Measurements from ENCODE around the gene SCP2.
"Not testable (repeated sequence)": the region's sequence is repeated elsewhere in the genome, so short reads cannot be mapped to it uniquely, and the experiment has no call there.

Gene SCP2

DNA sequence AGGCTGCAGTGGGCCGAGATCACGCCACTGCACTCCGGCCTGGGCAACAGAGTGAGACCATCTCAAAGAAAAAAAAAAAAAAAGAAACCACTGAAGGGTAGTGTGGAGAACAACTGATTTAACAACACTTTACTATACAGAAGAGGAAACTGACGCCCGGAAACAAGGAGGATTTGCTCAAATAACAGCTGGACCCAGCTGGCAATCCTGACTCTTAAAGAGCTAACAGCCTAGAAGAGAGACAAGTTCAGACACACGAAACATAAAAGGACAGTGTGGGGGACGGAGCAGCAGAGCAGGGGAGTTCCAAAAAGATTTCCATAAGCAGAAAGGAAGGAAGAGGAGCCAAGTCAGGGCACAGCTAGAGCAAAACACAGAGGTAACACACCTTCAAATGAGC, 9.9 kb upstream of the SCP2 start:
- DNase-seq (ENCODE audit: low read depth): no peak

DNA sequence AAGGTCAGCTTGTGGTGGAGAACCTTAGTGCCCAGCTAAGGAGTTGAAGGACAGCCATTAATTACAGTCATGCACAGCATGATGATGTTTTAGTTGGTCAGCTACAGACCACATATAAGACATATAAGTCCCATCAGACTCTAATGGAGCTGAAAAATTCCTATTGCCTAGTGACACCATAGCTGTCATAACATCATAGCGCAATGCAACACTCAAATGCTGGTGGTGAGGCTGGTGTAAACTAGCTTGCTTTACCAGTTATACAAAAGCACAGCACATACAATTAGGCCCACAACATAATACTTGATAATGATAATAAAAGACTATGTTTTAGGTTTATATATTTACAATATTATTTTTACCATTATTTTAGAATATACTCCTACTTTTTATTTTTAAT, 9.5 kb upstream of the SCP2 start:
- no peak for DNase-seq (ENCODE audit: low read depth)

DNA sequence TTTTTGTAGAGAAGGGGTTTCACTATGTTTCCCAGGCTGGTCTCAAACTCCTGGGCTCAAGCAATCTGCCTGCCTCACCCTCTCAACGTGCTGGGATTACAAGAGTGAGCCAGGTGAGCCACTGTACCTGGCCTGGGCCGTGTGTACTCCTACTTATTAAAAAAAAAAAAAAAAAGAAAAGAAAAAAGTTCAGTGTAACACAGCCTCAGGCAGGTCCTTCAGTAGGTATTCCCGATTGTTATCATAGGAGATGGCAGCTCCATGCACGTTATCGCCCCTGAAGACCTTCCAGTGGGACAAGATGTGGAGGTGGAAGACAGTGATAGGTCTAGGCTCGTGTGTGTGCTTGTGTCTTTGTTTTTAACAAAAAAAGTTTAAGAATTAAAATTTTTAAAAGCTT, 8.9 kb upstream of the SCP2 start:
- DNase-seq (ENCODE audit: low read depth): no peak

DNA sequence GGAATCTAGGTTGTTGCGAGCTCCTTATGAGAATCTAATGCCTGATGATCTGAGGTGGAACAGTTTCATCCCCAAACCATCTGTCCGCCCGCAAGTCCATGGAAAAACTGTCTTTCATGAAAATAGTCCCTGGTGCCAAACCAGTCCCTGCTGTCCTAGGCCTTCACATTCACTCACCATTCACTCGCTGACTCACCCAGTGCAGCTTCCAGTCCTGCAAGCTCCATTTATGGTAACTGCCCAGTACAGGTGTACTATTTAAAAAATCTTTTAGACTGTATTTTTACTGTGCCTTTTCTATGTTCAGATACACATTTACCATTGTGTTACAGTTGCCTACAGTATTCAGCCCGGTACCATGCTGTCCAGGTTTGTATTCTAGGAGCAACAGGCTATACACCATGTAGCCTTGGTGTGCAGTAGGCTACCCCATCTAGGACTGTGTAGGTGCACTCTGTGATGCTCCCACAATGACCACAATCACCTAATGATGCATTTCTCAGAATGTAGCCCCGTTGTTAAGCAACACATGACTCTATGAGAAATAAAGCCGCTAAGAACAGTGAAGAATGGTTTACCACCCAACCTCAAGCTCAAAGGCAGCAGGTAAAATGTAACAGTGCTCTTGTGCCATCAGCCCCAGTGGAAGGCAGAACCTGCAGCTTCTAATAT, 7.9 kb upstream of the SCP2 start:
- no peak for DNase-seq (ENCODE audit: low read depth)

DNA sequence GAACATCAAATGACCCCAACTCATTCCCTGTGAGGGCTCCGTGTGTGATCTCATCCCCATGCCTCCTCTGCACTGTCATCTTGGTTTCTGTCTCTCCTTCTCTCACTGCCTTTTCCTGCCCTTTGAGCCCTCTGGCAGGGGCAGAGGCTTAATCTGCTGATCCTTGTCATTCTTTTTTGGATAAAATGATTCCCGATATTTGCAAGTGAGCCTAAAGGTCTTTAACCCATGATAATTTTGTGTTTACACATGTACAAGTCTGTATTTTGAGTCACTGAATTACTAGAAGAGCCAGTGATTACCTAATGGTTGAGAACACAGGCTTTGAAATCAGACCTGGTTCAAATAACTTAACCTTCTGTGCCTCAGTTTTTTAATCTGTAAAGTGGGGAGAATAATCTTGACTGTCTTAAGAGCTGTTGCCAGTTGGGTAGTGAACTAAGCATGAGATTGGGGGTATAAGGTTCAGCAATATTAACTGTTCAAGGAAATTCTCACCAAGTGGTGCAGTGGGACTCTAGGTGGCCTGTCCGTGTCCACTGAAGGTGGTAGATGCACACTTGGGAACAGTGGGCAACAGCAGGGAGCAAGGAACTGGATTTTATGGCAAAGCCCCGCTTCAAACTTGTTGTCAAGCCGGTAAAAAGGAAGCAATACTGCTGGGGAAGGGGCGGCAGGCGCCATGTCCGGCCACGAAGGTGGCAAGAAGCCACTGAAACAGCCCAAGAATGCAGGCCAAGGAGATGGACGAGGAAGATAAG, 7.2 kb upstream of the SCP2 start:
- no peak for DNase-seq (ENCODE audit: low read depth)

DNA sequence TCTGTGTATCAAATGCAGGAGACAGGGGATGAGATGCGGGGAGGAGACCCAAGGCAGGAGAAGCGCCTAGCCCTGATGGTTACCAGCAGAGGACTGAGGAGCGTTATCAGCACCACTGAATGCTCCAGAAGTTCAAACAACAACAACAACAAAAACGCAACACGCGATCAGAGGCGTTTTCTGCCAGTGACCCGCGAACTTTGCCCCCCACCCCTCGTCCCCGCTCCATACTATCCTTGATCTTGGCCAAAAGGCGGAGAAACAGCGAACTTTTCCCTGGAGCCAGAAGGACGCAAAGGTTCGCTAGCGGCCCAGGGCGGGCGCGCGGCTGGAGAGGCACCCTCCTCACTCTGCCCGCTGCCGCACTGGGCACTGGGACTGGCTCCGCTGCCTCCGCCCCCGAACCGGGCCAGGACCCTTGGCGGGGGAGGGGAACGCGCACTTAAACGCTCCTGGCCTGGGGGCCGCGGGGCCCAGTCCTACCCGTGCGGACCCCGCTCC, 6.2 kb upstream of the SCP2 start:
- no peak for DNase-seq (ENCODE audit: low read depth)

DNA sequence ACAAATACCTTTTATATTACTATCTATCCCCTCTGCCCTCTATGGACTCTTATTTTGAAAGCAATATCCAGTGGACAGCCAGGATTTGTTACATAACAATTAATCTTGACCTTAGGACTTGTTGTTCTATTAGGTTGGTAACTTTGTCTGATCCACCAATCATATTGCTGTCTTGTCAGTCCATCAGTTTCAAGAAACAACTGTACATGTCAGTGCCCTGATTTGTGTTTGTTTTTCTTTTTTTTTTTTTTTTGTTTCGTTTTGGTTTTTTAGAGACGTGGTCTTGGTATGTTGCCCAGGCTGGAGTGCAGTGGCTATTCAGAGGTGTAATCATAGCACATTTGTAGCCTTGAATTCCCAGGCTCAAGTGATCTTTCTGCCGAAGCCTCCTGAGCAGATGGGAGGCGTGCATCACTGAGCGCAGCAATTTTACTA, 1.5 kb upstream of the SCP2 start:
- no peak for DNase-seq (ENCODE audit: low read depth)

DNA sequence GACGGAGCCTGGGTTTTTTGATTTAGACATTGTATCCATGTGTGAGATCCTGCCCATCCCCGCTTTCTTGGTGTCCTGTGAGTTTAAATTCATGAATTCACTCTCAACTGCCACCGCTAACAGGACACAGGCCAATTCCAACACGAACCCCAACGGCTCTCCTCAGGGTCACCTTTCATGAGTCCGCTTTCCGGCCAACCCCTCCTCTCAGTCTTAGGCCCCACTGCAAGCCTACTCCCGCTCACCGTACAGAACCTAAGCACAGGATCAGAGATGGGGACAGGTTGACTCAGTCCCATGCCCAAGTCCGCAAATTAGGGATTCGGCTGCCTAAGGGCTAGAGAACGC, 238 bp upstream of the SCP2 start:
- DNase-seq (ENCODE audit: low read depth): no peak

DNA sequence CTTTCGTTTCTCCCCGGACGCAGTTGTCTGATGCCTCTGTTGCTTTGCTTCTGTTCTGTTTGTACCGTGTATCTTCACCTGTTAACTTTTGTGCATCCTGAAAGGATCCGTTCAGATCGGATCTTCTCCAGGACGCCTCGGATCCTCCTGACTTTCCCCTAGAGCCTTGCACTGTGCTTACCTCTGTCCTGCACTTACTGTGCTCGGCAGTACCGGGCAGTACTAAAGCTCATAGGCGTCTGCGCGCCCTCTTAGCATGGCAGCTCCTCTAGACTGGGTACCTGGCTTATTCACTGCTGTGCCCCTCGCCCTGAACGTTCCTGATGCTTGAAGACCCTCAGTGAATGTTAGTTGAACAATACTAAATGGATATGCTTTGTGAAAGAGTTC, 934 bp downstream of the SCP2 start:
- no peak for DNase-seq (ENCODE audit: low read depth)

DNA sequence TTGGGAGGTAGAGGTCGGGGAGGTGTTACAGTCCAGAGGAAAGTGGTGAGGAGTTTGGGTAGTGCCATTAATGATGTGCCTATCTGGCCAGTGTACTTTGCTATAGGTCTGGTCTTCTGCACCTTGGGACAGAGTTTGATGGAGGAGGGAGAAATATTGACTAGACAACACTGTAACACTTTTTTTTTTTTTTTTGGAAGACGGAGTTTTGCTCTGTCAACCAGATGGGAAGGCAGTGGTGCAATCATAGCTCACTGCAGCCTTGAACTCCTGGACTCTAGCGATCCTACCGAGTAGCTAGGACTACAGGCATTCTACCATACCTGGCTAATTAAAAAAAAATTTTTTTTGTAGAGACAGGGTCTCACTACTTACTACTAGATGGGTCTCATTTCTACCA, 1.9 kb downstream of the SCP2 start:
- DNase-seq (ENCODE audit: low read depth): no peak

DNA sequence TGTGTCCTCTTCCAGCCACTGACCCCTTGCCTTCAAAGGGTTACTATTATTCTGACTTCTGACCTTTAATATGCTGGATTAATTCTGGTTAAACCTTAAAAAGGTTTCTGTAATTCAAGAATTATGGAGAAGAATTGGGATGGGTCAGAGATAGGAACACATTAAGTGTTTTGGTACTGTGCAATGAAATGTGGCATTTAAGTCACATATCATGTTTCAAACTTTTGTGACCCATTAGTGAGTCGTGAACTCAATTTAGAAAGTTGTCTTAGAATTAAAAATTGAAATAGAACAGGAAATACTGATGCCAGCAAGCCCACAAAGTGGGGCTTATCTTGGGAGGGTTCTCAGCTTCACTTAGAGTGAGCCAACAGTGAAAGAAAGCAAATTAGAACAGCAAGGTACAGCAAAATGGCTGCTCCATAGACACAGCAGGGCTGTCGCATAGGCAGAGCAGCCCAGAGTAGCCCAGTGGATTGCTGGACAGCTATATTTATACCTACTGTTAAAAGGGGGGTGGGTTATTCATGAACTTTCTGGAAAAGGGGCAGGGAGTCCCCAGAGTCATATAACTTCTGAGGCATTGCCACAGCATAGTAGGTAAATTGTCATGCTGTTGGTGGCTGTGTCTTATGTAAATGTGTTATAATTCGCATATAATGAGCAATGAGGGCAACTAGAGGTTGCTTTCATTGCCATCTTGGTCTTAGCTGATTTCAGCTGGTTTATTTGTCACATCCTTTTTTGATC, 10.5 kb downstream of the SCP2 start:
- DNase-seq (ENCODE audit: low read depth): no peak

DNA sequence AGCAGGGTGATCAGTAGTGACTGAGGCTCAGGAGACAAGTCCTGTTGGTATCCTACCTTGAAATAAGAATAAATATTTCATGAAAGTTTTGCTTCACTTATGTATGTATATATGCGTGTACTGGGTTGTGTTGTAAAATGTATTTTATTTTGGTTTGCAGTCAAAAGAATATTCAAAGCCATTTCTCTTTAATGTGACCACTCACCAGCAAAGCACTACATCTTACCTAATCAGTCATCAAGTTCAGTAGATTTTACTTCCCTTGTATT, 11.0 kb downstream of the SCP2 start:
- no peak for DNase-seq (ENCODE audit: low read depth)

DNA sequence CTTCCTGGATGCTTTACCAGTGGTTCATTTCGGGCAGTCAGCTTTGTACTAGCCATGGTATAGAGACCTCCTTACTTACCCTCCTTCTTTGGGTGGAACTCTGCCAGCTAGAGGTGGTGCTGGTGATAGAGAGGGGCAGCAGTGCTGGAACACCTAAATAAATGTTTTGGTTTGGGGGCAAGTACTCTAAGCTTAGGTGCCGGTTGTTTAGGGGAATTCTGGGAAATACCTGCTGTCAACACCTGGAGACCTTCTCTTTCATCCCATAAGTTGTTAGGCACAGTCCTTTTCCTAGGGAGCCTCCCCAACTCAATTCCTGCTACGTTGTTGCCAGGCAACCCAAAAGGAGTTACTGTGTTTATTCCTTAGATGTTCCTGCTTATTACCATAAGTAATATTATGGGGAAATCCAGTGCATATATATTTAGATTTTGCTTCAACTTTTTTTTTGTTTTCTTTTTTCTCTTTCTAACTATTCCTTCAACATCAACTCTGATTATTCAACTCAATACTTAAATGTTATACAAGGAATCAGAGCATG, 16.9 kb downstream of the SCP2 start:
- DNase-seq (ENCODE audit: low read depth): no peak

DNA sequence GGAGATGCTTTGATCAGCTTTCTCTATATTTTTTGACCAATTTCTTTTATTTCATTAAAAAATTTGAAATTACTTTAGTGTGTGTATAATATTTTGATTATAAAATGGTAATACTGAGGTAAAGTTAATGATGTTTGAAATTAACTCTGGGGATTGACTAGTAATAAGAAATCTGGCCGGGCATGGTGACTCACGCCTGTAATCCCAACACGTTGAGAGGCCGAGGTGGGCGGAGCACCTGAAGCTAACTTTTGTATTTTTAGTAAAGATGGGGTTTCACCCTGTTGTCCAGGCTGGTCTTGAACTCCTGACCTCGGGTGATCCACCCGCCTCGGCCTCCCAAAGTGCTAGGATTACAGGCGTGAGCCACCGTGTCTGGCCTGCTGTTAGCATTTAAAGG, 17.5 kb downstream of the SCP2 start:
- DNase-seq (ENCODE audit: low read depth): no peak

DNA sequence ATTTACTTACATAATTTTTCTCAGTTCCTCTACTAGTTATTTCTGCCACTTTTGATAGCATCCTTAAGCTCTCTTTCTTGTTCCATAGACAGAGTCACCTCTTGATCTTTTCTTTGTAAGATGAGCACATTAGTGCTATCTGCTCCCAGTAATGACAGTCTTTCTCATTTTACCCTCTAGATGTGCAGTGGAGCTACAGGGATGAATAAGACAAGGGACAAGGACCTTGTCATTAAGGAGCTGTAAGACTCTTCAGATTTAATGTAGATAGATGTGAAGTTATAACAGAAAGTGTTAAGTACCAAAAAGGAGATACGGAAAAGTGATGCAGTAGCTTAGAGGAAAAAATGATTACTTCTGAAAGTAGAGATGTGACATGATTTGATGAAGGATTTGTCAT, 20.4 kb downstream of the SCP2 start:
- no peak for DNase-seq (ENCODE audit: low read depth)

DNA sequence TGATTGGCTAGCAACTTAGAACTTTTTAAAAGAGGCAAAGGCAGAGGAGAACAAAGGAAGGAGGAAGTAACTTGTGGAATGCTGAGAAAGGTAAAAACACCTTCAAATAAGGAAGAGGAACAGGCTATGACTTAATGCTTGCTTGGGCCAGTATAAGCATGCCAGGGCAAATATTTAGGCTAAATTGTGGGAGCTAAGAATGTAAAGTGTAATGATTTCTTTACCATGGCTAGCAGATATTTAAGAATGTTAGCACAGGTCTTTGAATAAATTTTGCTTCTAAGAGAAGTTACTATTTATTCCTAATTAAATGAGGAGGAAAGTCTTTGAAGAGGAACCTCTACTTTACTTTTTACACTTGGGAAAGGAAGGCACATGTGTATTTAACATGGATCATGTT, 22.5 kb downstream of the SCP2 start:
- DNase-seq (ENCODE audit: low read depth): not testable (repeated sequence)

DNA sequence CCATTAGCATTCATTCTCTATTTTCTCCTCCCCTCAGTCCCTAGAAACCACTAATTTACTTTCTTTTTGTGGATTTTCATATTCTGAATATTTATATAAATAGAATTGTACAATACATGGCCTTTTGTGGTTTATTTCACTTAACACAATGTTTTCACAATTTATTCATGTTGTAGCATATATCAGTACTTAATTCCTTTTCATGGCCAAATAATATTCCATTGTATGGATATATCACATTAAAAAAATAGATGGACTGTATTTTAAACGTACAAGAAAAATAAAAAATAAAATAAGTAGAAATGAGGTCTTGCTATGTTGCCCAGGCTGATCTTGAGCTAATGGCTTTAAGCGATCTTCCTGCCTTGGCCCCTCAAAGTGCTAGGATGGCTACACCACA, 25.0 kb downstream of the SCP2 start:
- no peak for DNase-seq (ENCODE audit: low read depth)

DNA sequence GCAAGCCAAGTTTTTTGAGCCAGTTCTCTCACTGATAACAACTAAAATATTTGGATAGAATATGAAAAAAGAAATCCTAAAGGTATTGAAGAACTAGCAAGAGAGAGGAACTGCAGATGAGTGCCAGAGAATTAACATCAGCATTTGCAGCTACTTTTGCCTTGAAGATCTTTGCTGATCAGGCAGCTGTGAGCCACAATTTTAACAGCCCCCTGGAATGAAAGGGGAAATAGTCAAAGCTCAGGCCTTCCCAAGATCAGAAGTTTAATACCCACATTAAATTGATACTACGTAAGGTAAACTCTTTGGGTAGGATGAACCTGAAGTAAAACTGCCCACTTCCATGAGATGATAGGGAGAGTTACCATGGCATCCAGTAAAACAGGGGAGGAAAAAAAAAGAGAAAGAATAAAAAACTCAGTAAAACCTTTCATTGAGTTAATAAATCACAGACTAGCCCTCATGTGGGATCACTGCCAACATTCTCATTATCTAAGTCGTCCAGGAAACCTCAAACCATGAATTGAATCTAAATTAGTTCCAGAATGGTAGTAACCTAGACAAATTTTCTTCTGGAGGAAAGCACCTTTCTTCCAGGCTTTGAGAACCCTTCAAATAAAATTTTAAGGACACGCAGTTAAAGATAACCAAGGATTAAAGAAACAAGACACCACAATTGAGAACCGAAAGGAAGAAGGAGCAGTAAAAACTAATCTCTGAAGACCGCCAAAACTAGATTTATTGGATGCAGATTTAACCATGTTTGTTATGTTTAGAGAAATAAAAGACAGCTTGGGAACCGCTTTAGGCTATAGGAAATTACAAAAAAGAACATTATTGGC, 28.3 kb downstream of the SCP2 start:
- DNase-seq (ENCODE audit: low read depth): peak; percentile 80

DNA sequence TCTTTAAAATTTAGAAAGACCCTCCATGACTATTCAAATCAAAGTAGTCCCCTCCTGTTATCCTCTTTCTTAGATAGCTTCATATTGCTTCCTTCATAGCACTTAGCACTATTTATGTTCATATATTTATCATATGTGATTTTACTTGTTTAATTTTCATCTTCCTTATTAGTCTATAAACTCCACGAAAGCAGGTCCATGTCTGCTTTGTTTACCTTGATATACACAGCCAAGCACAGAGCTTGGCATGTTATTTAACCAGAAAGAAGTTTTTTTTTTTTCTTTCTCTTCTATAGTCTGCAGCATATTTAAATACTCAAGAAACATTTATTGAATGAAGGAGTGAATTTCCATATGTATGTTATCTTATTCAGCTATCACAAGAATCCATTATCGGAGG, 36.0 kb downstream of the SCP2 start:
- DNase-seq (ENCODE audit: low read depth): no peak

DNA sequence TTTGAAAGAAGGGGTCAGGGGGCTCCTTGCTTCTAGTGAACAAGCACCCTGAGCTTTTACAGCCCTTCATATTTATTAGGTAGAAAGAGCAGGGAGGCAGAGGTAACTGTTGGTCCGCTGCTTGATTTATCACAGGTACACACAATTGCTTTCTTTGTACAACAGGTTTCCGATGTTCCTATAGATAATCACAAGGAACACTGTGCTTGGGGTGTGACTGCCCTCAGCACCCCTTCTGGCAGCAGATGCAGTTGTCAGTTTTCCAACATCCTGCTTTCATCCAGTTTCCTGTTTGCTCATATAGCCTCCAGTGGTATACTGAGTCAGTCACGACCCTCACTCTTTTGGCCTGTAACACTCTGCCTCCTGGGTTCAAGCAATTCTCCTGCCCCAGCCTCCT, 40.6 kb downstream of the SCP2 start:
- DNase-seq (ENCODE audit: low read depth): no peak

DNA sequence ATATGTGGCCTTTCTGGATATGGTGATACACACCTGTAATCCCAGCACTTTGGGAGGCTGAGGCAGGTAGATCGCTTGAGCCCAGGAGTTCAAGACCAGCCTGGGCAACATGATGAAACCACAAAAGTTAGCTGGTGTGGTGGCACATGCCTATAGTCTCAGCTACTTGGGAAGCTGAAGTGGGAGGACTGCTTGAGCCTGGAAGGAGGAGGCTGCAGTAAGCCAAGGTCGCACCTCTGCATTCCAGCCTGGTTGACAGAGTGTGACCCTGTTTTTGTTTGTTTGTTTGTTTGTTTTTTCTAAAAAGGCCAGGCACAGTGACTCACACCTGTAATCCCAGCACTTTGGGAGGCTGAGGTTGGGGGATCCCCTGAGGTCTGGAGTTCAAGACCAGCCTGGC, 42.2 kb downstream of the SCP2 start:
- DNase-seq (ENCODE audit: low read depth): not testable (repeated sequence)

DNA sequence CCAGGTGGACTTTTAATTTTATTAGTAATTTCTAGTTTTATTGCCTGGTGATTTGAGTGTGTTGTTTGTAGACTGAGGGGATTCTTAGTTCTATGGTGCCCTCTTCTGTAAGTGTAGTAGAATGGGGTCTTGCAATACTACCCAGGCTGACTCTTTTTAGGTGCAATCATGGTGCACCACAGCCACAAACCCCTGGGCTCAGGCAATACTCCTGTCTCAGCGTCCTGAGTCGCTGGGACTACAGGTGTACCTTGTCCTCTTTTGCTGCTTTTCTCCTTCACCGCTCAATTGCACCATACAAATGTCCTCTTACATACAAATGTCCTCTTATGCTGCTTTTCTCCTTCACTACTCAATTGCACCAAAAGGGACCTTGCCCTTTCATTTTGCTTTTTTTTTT, 43.1 kb downstream of the SCP2 start:
- DNase-seq (ENCODE audit: low read depth): peak; percentile 10

Data from iris pigment epithelial cell (primary cell).